Activated T-cell treated with anti-CD3 and anti-CD28 coated beads for 1 hour (primary cell): Measurements from ENCODE around the gene AK1.
A peak's percentile ranks its signal among the peaks of the same experiment; 100 is the strongest.

ENCODE experiments used
- DNase-seq: peaks from one replicate; pipeline ENCODE4 v3.0.0-alpha.2; 2020; ENCODE audit warnings: low read depth

AK1 gene

GRCh38 chr9:127908660-127908926 is 31.1 kb upstream of the AK1 start:
- DNase-seq, result no peak

GRCh38 chr9:127907867-127908659 is 30.6 kb upstream of the AK1 start:
- DNase-seq, result no peak

- peak; percentile 57 for DNase-seq
These were observed 28.3 kb upstream of the AK1 start for GRCh38 chr9:127905788-127906191.

- peak; percentile 50 for DNase-seq
These were observed 27.7 kb upstream of the AK1 start for GRCh38 chr9:127905004-127905728.

GRCh38 chr9:127904561-127905003 is 27.1 kb upstream of the AK1 start:
- DNase-seq, result no peak

GRCh38 chr9:127903557-127904475 is 26.3 kb upstream of the AK1 start:
- DNase-seq, result peak; percentile 66

- peak; percentile 61 for DNase-seq
These were observed 21.9 kb upstream of the AK1 start, which contains the start of gene ST6GALNAC6 for GRCh38 chr9:127899128-127899943. Gene ST6GALNAC6 (minus strand): TSS chr9:127899603. CDS start chr9:127897981, 1,622 bp downstream.

GRCh38 chr9:127898433-127899127 is 21.1 kb upstream of the AK1 start:
- DNase-seq, result no peak

- DNase-seq, result no peak
These were observed 19.8 kb upstream of the AK1 start for GRCh38 chr9:127897193-127897692.

- DNase-seq, result no peak
These were observed 19.1 kb upstream of the AK1 start for GRCh38 chr9:127896395-127897192.

GRCh38 chr9:127895811-127896210 is 18.3 kb upstream of the AK1 start:
- DNase-seq, result no peak

- DNase-seq, result no peak
These were observed 15.9 kb upstream of the AK1 start for GRCh38 chr9:127893392-127893791.

GRCh38 chr9:127892831-127893230 is 15.4 kb upstream of the AK1 start:
- no peak for DNase-seq

GRCh38 chr9:127890053-127890452 is 12.6 kb upstream of the AK1 start:
- no peak for DNase-seq

- no peak for DNase-seq
These were observed 10.3 kb upstream of the AK1 start for GRCh38 chr9:127887792-127888191.

- no peak for DNase-seq
These were observed 9.0 kb upstream of the AK1 start for GRCh38 chr9:127886401-127886972.

- no peak for DNase-seq
These were observed 8.2 kb upstream of the AK1 start for GRCh38 chr9:127885508-127886281.

GRCh38 chr9:127884976-127885490 is 7.6 kb upstream of the AK1 start:
- DNase-seq, result no peak
